ENCODE measurements around the gene SPART. TPM values are rescaled to one million over a fixed set of nuclear protein-coding genes. Genes with fewer than 3 reads are reported as not detected.
"Not testable (repeated sequence)": the region's sequence is repeated elsewhere in the genome, so short reads cannot be mapped to it uniquely, and the experiment has no call there.

SPART gene
- total RNA-seq, 1 experiment from 2014 or later = 182 TPM

- intact Hi-C loops (cut with micrococcal nuclease; ENCODE audit: unreplicated experiment) = no loop called here
- H3K27me3 ChIP-seq (replicated peaks; ENCODE audit: insufficient read depth, low read depth, low read length, poor library complexity) = no peaks in the 10 kb centered on the region
- H3K4me1 ChIP-seq (ENCODE audit: insufficient read depth, low read length, poor library complexity, severe bottlenecking) = peaks cover 12% of the 10 kb centered on the region
- BruUV-seq (replicated peaks) = no TSS peak
- no peaks in the 10 kb centered on the region for H3K9me3 ChIP-seq (ENCODE audit: low read depth, low read length, poor library complexity, severe bottlenecking)
- peaks cover 86% of the 10 kb centered on the region for H3K36me3 ChIP-seq (ENCODE audit: insufficient read depth, low read length, poor library complexity, severe bottlenecking)
- H3K4me3 ChIP-seq (ENCODE audit: low read depth, low read length, poor library complexity, severe bottlenecking) = no peak overlapping the region
- ChIA-PET POLR2A (ENCODE audit: low non-redundant PET) (no interaction called here), CTCF (no interaction called here)
- DNase-seq (ENCODE audit: low spot score) = no peak
- H3K27ac ChIP-seq (ENCODE audit: low read depth, low read length, poor library complexity, severe bottlenecking) = no peak overlapping the region
- TF ChIP-seq CTCF (conservative IDR thresholded peaks at IDR 0.05; ENCODE audit: low read depth, low read length) (no peak), EZH2 (IDR thresholded peaks at IDR 0.05; ENCODE audit: borderline replicate concordance, low read depth, low read length, poor library complexity, severe bottlenecking) (no peak)
Measured at GRCh38 chr13:36325912-36326311, 20.3 kb downstream of the SPART start.

GRCh38 chr13:36324881-36325280 is 21.3 kb downstream of the SPART start:
- peaks cover 76% of the 10 kb centered on the region for H3K36me3 ChIP-seq (ENCODE audit: insufficient read depth, low read length, poor library complexity, severe bottlenecking)
- H3K9me3 ChIP-seq (ENCODE audit: low read depth, low read length, poor library complexity, severe bottlenecking); CTCF ChIA-PET; H3K4me1 ChIP-seq (ENCODE audit: insufficient read depth, low read length, poor library complexity, severe bottlenecking); H3K4me3 ChIP-seq (ENCODE audit: low read depth, low read length, poor library complexity, severe bottlenecking); DNase-seq (ENCODE audit: low spot score); intact Hi-C loops (cut with micrococcal nuclease; ENCODE audit: unreplicated experiment); POLR2A ChIA-PET (ENCODE audit: low non-redundant PET); BruUV-seq (replicated peaks); H3K27me3 ChIP-seq (replicated peaks; ENCODE audit: insufficient read depth, low read depth, low read length, poor library complexity); H3K27ac ChIP-seq (ENCODE audit: low read depth, low read length, poor library complexity, severe bottlenecking): not testable (repeated sequence)

GRCh38 chr13:36323951-36324566 is 22.1 kb downstream of the SPART start:
- ChIA-PET POLR2A (ENCODE audit: low non-redundant PET) (no interaction called here), CTCF (no interaction called here)
- no peak overlapping the region for H3K27ac ChIP-seq (ENCODE audit: low read depth, low read length, poor library complexity, severe bottlenecking)
- peaks cover under 1% of the 10 kb centered on the region for H3K4me1 ChIP-seq (ENCODE audit: insufficient read depth, low read length, poor library complexity, severe bottlenecking)
- no peak overlapping the region for H3K4me3 ChIP-seq (ENCODE audit: low read depth, low read length, poor library complexity, severe bottlenecking)
- intact Hi-C loops (cut with micrococcal nuclease; ENCODE audit: unreplicated experiment) = no loop called here
- BruUV-seq (replicated peaks) = no TSS peak
- H3K36me3 ChIP-seq (ENCODE audit: insufficient read depth, low read length, poor library complexity, severe bottlenecking) = peaks cover 68% of the 10 kb centered on the region
- no peaks in the 10 kb centered on the region for H3K27me3 ChIP-seq (replicated peaks; ENCODE audit: insufficient read depth, low read depth, low read length, poor library complexity)
- no peaks in the 10 kb centered on the region for H3K9me3 ChIP-seq (ENCODE audit: low read depth, low read length, poor library complexity, severe bottlenecking)
- DNase-seq (ENCODE audit: low spot score) = no peak
- TF ChIP-seq CTCF (conservative IDR thresholded peaks at IDR 0.05; ENCODE audit: low read depth, low read length) = no peak
- no peak for TF ChIP-seq EZH2 (IDR thresholded peaks at IDR 0.05; ENCODE audit: borderline replicate concordance, low read depth, low read length, poor library complexity, severe bottlenecking)

GRCh38 chr13:36323408-36323807 is 22.8 kb downstream of the SPART start:
- H3K36me3 ChIP-seq (ENCODE audit: insufficient read depth, low read length, poor library complexity, severe bottlenecking) = peaks cover 61% of the 10 kb centered on the region
- H3K4me1 ChIP-seq (ENCODE audit: insufficient read depth, low read length, poor library complexity, severe bottlenecking) = no peaks in the 10 kb centered on the region
- H3K4me3 ChIP-seq (ENCODE audit: low read depth, low read length, poor library complexity, severe bottlenecking) = no peak overlapping the region
- CTCF ChIA-PET = no interaction called here
- no TSS peak for BruUV-seq (replicated peaks)
- no peaks in the 10 kb centered on the region for H3K9me3 ChIP-seq (ENCODE audit: low read depth, low read length, poor library complexity, severe bottlenecking)
- no peak for DNase-seq (ENCODE audit: low spot score)
- TF ChIP-seq EZH2 (IDR thresholded peaks at IDR 0.05; ENCODE audit: borderline replicate concordance, low read depth, low read length, poor library complexity, severe bottlenecking) (no peak), CTCF (conservative IDR thresholded peaks at IDR 0.05; ENCODE audit: low read depth, low read length) (no peak)
- POLR2A ChIA-PET (ENCODE audit: low non-redundant PET) = no interaction called here
- H3K27me3 ChIP-seq (replicated peaks; ENCODE audit: insufficient read depth, low read depth, low read length, poor library complexity) = no peaks in the 10 kb centered on the region
- intact Hi-C loops (cut with micrococcal nuclease; ENCODE audit: unreplicated experiment) = no loop called here
- no peak overlapping the region for H3K27ac ChIP-seq (ENCODE audit: low read depth, low read length, poor library complexity, severe bottlenecking)

- CTCF ChIA-PET; H3K27ac ChIP-seq (ENCODE audit: low read depth, low read length, poor library complexity, severe bottlenecking); H3K4me1 ChIP-seq (ENCODE audit: insufficient read depth, low read length, poor library complexity, severe bottlenecking); H3K27me3 ChIP-seq (replicated peaks; ENCODE audit: insufficient read depth, low read depth, low read length, poor library complexity); BruUV-seq (replicated peaks); POLR2A ChIA-PET (ENCODE audit: low non-redundant PET); H3K4me3 ChIP-seq (ENCODE audit: low read depth, low read length, poor library complexity, severe bottlenecking); H3K9me3 ChIP-seq (ENCODE audit: low read depth, low read length, poor library complexity, severe bottlenecking); intact Hi-C loops (cut with micrococcal nuclease; ENCODE audit: unreplicated experiment); DNase-seq (ENCODE audit: low spot score): not testable (repeated sequence)
- H3K36me3 ChIP-seq (ENCODE audit: insufficient read depth, low read length, poor library complexity, severe bottlenecking) = peaks cover 36% of the 10 kb centered on the region
Measured at GRCh38 chr13:36319793-36320192, 26.4 kb downstream of the SPART start.
